GM21390 (cell line): ENCODE measurements around the gene PLGRKT.
"Not testable (repeated sequence)": the region's sequence is repeated elsewhere in the genome, so short reads cannot be mapped to it uniquely, and the experiment has no call there.

Experiments used
- ATAC-seq: cut with Tn5 transposase; IDR thresholded peaks from one replicate; pipeline ENCODE4 v1.9.1; 2021; ENCODE audit not compliant: unreplicated experiment

Gene PLGRKT

DNA sequence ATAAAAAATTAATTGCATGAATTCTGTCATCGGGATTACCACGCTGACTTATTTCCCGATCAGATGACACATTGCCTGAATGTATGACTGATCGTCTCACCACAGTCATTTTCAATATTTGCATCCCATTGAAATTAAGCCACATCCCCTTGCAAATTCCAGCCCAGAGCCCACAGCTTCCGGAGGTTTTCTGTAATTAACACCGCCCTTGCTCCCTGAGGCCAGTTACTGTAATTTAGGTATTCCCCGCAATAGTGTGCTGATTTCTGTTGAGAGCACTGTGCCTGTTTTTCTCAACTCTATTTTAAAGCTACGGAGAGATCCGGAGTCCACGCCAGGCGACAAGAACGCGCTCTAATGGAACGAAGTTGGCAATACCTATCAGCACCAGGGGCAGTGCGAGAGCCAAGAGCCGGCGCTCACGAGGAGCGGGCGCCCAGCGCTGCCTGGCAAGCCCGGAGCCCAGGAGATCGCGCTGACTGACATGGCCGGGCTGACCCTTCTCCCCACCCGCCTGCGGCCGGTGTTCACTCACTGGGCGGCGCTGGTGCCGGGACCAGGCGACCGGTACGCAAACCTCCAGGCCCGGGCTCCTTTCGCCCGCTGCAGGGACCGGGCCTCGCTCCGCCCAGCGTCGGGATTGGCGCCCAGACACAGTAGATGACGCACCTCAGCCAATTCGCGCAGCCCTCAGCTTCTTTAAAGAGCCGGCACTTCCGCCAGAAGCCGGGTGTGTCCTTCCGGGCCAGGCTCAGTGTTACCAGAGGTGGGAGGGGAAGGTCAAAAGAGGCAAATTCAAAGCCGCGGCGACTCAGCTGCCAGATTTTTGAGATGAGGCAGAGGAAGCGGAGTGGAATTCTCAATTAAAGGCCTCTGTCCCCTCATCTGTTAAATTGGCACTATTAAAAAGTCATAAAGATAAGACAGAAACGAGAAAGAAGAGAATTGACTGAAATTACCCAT, at the start of gene PLGRKT:
PLGRKT (minus strand) TSS at position 672 of the 963 bp plus-strand sequence. CDS start 5,948 bp downstream, outside the sequence.
- peak; percentile 81 for ATAC-seq

- ATAC-seq = no peak
These were observed 49.3 kb upstream of the PLGRKT start for GRCh38 chr9:5486988-5487387.

- no peak for ATAC-seq
These were observed 47.8 kb upstream of the PLGRKT start for GRCh38 chr9:5485378-5486085.

GRCh38 chr9:5483306-5483705, 45.6 kb upstream of the PLGRKT start:
- ATAC-seq = no peak

GRCh38 chr9:5482194-5482593, 44.5 kb upstream of the PLGRKT start:
- no peak for ATAC-seq

- no peak for ATAC-seq
These were observed 43.8 kb upstream of the PLGRKT start for GRCh38 chr9:5481322-5482040.

DNA sequence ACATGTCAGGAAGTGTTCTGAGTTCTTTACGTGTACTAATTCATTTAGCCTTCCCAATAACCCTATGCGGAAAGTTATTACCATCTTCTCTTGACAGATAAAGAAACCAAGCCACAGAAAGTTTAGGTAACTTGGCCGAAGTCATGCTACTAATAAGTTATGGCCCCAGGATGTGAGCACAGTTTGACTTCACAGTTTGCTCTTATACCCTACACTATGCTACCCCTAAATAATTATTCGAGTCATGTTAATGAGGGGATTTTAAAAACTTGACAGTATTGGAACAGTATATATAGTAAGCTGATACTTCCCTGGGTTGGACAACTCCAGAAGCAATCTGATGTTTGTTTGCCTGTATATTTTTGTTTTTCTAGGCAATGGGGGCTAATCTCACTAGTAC, 43.2 kb upstream of the PLGRKT start:
- no peak for ATAC-seq

- peak; percentile 49 for ATAC-seq
These were observed 42.4 kb upstream of the PLGRKT start for GRCh38 chr9:5479994-5480694.

GRCh38 chr9:5478206-5478605, 40.5 kb upstream of the PLGRKT start:
- no peak for ATAC-seq

DNA sequence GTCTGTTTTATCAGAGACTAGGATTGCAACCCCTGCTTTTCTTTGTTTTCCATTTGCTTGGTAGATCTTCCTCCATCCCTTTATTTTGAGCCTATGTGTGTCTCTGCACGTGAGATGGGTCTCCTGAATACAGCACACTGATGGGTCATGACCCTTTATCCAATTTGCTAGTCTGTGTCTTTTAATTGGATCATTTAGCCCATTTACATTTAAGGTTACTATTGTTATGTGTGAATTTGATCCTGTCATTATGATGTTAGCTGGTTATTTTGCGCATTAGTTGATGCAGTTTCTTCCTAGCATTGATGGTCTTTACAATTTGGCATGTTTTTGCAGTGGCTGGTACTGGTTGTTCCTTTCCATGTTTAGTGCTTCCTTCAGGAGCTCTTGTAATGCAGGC, 37.9 kb upstream of the PLGRKT start:
- not testable (repeated sequence) for ATAC-seq

- no peak for ATAC-seq
These were observed 33.1 kb upstream of the PLGRKT start for GRCh38 chr9:5470816-5471215.

- ATAC-seq = no peak
These were observed 32.4 kb upstream of the PLGRKT start for GRCh38 chr9:5470122-5470521.

GRCh38 chr9:5468850-5469249, 31.1 kb upstream of the PLGRKT start:
- no peak for ATAC-seq

DNA sequence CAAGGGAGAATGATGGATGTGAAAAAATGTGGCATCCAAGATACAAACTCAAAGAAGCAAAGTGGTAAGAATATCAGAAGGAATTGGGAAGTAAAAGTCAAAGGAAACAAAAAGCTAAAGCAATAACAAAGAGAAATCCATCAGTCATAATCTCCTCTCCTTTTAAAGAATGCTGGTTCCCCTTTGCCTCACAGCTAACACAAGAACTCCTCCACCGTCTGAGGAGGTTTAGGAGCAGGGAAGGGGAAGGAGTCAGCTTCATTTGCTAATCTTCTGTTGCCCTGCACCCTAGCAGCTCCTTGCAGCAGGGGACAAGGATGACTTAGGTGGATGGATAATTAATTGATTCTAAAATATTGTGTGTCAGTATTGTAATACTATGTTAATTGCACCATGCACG, 29.0 kb upstream of the PLGRKT start:
- no peak for ATAC-seq

DNA sequence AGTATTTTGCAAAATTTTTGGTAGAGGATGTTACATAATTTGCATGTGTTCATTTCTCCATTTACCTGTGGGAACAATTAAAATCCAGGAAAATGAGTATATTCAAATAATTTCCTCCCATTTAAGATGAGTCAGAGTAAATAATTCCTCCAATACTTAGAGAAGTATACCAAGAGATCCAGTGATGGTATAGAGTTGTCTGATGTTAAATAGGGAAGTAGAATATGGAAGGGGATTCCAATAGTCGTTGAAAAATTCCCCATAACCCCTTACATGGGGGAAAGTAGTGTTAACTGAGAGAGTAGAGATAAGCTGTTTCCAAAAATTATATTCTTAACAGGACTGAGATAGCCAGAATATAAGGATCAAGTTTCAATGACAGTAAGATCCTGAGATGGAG, 28.3 kb upstream of the PLGRKT start:
- ATAC-seq = no peak

DNA sequence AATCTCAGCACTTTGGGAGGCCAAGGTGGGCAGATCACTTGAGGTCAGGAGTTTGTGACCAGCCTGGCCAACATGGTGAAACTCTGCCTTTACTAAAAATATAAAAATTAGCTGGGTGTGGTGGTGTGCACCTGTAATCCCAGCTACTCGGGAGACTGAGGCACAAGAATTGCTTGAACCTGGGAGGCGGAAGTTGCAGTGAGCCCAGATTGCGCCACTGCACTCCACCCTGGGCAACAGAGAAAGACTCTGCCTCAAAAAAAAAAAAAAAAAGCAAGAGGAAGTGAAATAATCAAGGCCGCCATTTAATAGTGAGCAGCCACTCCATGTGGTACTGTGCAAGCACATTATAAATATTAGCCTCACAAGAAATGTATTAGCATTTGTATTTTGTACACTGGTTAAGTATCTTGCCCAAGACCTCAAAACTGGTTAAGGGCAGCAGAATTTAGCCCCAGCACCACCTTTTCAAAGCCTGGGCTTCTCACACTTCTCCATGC, 27.2 kb upstream of the PLGRKT start:
- ATAC-seq = not testable (repeated sequence)

- ATAC-seq = no peak
These were observed 22.4 kb upstream of the PLGRKT start for GRCh38 chr9:5460157-5460556.

- peak; percentile 61 for ATAC-seq
These were observed 21.6 kb upstream of the PLGRKT start for GRCh38 chr9:5459289-5459829.

GRCh38 chr9:5455181-5455580, 17.5 kb upstream of the PLGRKT start:
- ATAC-seq = peak; percentile 27

DNA sequence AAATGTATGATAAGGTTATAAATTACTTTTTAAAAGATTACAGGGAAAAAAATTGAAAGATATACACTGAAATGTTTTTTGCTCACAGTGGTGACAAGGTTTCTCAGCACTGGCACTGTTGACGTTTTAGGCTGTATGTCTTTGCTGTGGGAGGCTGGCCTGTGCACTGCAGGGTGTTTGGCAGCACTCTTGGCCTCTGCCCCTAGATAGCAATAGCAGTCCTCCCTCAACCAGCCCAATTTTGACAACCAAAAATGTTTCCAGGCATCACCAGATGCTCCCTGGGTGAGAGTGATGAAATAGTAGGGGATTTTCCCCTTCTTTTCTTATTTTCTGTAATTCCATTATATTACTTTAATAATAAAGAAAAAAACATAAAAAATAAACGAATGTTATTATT, 15.9 kb upstream of the PLGRKT start:
- no peak for ATAC-seq
